Measurements from ENCODE around the gene MGLL. TPM values are rescaled to one million over a fixed set of nuclear protein-coding genes. Genes with fewer than 3 reads are reported as not detected.
A peak's percentile ranks its signal among the peaks of the same experiment; 100 is the strongest.

MGLL gene
- total and polyA plus RNA-seq, 9 of the 15 experiments (the other 6 are each of a cell fraction or from before 2014, with no cell fraction given): 0.12 to 0.32 (median 0.18) TPM; not detected in 6

DNA sequence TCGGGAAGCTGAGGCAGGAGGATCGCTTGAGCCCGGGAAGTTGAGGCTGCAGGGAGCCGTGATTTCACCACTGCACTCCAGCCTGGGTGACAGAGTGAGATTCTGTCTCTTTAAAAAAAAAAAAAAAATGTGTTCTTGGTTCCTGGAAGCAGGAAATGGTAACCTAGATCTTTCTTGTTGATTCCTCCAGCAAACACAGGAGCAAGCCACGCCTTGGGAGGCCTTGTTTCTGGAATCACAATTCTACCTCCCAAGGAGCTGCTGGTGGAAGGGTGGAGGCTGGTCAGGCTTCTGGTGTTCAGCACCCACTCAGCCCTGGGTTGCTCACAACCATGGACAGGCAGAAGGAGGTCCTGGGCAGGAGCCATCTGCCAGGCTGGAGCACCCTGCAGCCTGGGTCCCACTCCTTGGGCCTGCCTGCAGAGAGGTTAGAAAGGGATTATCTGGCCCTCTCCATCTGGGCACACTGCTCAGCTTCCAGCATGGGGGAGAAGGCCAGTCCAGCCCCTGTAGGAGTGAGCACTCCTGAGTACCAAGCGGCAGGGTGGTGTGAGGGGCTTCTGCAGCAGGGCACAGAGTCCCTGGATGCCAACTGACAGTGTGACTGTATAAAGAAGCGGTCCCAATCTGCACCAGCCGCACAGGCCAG lies 84.0 kb downstream of the MGLL start (continued):
- TF ChIP-seq ZNF507 (tag; conservative IDR thresholded peaks at IDR 0.05) (no peak), ZFX (CRISPR knock-in tag; IDR thresholded peaks at IDR 0.05) (0 out of 2 replicates have a peak, but pooled peaks have one; percentile 13), RFX7 (CRISPR knock-in tag; IDR thresholded peaks at IDR 0.05) (no peak), SIN3A (IDR thresholded peaks at IDR 0.05; ENCODE audit: borderline replicate concordance in 2 of 2, control insufficient read depth in 1 of 2, low read depth in 2 of 2, low read length in 2 of 2) (no peak), SMAD1 (IDR thresholded peaks at IDR 0.05; ENCODE audit: low read depth, low read length, partially characterized antibody) (no peak), CBX1 (IDR thresholded peaks at IDR 0.05; ENCODE audit: low read depth) (no peak), HDAC2 (IDR thresholded peaks at IDR 0.05) (no peak), ILF3 (IDR thresholded peaks at IDR 0.05; ENCODE audit: borderline replicate concordance) (no peak)
- TF ChIP-seq, protein P1, sequence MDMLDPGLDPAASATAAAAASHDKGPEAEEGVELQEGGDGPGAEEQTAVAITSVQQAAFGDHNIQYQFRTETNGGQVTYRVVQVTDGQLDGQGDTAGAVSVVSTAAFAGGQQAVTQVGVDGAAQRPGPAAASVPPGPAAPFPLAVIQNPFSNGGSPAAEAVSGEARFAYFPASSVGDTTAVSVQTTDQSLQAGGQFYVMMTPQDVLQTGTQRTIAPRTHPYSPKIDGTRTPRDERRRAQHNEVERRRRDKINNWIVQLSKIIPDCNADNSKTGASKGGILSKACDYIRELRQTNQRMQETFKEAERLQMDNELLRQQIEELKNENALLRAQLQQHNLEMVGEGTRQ (CRISPR knock-in tag; IDR thresholded peaks at IDR 0.05): no peak
- TF ChIP-seq, protein P2, sequence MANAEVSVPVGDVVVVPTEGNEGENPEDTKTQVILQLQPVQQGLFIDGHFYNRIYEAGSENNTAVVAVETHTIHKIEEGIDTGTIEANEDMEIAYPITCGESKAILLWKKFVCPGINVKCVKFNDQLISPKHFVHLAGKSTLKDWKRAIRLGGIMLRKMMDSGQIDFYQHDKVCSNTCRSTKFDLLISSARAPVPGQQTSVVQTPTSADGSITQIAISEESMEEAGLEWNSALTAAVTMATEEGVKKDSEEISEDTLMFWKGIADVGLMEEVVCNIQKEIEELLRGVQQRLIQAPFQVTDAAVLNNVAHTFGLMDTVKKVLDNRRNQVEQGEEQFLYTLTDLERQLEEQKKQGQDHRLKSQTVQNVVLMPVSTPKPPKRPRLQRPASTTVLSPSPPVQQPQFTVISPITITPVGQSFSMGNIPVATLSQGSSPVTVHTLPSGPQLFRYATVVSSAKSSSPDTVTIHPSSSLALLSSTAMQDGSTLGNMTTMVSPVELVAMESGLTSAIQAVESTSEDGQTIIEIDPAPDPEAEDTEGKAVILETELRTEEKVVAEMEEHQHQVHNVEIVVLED (CRISPR knock-in tag; IDR thresholded peaks at IDR 0.05): no peak
